Endometrial microvascular endothelial cells (primary cell): ENCODE data around the gene ZNF350. TPM values are rescaled to one million over a fixed set of nuclear protein-coding genes. Genes with fewer than 3 reads are reported as not detected.
"Not testable (repeated sequence)": the region's sequence is repeated elsewhere in the genome, so short reads cannot be mapped to it uniquely, and the experiment has no call there.

Experiments
- in situ Hi-C: cut with HindIII; loops from 2 replicates; pipeline ENCODE4 v1.10.0; 2017; ENCODE audit warnings: low sequenced_read_pairs, low pct_unique_long_range_greater_than_20kb; ENCODE audit errors: inconsistent ontology term
- total RNA-seq: library from RNA; depleted of rRNA; stranded (reverse); fragments of >200 nt; gene quantifications from one replicate; pipeline ENCODE4 v1.2.3, GENCODE V29; 2015; ENCODE audit errors: inconsistent ontology term

The ZNF350 gene
- total RNA-seq, 1 donor from 2014 or later = 16.4 TPM

DNA sequence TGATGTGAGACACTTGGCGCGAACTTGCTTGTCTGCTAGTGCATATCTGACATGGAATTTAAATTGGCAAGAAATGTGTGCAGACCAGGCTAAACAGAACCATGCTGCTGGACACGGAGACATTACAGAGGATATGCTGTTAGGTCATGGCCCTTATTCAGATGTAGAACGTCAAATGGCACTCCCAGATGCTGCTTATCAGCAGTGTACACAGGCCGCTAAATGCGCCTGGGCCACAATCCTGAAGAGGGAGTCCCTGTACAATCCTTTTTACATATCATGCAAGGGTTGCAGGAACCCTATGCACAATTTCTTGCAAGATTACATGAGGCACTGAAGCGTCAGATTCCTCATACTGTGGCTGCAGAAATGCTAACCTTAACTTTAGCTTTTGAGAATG lies 9.3 kb downstream of the ZNF350 start:
- in situ Hi-C loops = no loop called here

DNA sequence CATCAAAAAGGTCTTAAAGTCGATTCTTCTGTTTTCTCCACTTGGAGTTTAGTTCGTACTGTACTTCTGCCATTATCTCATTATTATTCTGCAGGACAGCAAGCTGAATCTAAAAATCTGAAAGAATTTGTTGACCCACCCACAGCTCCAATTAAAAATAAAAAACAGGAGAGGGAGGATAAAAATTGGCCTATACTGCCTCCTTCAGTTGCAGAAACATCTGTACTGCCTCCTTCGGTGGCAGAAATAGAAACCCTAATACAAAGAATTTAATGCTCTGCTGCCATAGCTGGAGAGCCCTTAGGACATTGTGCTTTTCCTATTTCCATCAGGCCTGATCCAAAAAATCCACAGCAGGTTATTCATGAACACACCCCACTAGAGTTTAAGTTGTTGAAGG lies 9.8 kb downstream of the ZNF350 start:
- in situ Hi-C loops = no loop called here

DNA sequence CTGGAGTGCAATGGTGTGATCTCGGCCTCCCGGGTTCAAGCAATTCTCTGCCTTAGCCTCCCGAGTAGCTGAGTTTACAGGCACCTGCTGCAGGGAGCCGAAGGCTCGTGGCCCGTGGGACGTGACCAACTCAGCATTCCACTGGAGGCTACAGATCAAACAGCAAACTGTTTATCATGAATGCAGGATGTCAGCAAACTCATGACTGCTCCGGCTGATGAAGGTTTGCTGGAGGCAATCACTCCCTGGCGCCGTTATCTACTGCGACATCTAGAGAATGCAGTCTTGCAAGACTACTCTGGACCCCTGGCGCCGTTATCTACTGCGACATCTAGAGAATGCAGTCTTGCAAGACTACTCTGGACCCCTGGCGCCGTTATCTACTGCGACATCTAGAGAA lies 10.9 kb downstream of the ZNF350 start:
- in situ Hi-C loops = not testable (repeated sequence)

DNA sequence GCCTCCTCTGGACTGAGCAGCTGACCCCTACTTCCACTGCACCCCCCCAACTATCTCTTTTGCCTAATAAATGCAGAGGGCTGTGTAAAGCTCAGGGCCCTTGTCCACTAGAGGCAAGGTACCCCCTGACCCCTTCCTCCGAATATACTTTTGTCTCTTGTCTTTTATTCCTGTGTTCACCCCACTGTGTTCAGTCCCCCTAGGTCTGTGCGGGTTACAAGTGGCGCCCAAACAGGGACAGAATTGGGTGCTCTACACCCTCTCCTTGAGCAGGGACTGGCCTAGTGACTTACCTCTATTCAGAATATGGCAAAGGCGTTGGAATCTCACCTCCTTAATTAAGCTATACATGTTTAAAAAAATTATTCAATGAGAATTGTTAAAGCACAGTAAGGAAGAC lies 15.0 kb downstream of the ZNF350 start:
- in situ Hi-C loops = no loop called here

DNA sequence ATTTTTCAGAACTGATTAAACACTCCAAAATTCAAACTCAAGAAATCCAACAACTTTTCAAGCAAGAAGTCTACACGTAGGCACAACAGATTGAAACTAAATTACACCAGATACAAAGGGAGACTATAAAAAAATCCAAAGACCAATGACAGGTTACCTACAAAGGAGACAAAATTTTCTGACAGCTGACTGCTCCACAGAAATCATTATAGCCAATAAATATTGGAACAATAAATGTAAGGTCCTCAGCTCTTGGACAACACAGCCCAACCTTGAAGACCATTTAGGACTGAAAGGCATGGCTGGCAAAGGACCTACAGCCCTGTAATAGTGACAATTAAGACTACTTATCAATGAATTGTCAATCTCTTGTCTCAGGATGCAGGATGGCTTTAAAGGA lies 15.9 kb downstream of the ZNF350 start:
- in situ Hi-C loops = no loop called here

DNA sequence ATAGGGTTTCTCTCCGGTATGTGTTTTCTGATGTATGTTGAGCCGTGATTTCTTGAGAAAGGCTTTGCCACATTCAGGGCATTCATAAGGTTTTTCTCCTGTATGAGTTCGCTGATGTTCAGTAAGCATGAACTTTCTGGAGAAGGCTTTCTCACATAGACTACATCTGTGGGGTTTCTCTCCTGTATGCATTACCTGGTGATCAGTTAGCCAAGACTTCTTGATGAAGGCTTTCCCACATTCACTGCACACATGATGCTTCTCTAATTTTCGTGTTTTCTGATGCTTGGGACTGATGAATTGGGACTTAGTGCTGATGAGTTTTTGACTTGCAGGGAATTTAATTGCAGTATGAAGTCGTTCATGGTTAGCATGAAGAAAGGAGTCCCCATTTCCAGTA lies 21.1 kb downstream of the ZNF350 start:
- in situ Hi-C loops = no loop called here

DNA sequence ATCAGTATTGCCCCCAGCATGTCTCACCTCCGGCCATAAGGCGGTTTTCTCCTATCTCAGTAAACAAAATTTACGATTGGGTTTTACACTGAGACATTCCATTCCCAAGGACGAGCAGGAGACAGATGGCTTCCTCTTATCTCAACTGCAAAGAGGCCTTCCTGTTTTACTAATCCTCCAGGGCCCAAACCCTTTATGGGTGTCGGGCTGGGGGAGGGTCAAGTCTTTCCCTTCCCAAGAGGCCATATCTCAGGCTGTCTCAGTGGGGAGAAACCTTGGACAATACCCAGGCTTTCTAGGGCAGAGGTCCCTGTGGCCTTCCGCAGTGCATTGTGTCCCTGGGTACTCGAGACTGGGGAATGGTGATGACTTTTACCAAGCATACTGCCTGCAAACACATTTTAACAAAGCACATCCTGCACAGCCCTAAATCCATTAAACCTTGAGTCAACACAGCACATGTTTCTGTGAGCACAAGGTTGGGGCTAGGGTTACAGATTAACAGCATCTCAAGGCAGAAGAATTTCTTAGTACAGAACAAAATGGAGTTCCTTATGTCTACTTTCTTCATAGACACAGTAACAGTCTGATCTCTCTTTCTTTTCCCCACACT lies 25.9 kb downstream of the ZNF350 start:
- in situ Hi-C loops = not testable (repeated sequence)

DNA sequence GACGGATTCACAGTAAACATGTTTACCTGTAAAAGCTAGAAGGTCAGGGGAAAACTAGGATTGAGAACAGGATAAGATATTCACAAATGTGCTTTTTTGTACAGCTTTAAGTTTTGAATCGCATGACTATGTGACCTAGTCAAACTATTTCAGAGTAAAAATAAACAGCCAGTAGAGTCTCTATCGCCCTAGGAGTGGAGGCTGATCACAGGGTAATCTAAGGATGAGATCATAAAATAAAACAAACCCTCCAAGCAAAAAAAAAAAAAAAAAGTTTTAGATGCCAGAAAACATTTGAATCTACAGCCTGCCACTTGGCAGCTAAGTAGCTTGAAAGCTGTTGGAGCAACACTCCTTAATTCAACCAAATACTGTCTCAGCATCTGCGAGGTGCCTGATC lies 26.8 kb downstream of the ZNF350 start:
- in situ Hi-C loops = no loop called here

DNA sequence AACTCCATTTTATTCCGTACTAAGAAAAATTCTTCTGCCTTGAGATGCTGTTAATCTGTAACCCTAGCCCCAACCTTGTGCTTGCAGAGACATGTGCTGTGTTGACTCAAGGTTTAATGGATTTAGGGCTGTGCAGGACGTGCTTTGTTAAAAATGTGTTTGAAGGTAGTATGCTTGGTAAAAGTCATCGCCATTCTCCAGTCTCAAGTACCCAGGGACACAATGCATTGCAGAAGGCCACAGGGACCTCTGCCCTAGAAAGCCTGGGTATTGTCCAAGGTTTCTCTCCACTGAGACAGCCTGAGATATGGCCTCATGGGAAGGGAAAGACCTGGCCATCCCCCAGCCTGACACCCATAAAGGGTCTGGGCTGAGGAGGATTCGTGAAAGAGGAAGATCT lies 28.8 kb downstream of the ZNF350 start:
- in situ Hi-C loops = not testable (repeated sequence)

DNA sequence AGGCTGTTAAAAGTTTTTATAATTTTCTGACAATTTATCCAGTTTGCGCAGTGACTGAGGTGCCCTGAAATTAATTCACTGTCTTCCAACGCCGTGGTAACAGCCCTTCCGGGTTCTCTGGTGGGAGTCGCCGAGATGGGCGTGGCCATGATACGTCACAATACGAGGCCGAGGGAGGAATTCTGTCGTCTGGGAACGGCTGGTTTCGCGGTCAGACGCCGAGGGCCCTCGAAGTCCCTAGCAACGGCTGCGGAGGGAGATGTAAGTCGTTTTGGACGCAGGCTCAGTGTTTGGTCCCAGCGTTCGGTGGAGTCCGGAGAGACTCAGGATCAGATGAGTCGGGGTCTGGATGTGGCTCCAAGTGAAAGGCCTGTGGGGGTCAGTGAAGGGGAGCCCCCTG lies 37.7 kb downstream of the ZNF350 start:
- in situ Hi-C loops = no loop called here

DNA sequence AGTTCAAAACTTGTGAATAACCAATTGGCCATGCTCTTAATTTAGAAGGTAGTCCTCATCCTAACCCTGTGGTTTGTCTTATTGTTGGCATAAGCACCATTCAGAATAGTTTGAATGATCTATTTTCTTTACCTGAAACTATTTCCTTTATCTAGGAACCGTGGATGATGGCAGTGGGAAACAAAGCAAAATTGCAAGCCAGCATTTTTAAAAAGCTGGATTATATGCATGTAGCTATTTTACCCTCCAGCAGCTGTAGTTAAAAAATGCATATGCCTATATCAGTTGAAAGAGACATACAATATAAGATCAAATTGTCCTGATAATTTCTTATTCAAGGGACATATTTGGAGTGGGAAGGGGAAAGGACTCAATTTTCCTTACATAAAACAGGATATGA lies 40.0 kb downstream of the ZNF350 start:
- in situ Hi-C loops = no loop called here

DNA sequence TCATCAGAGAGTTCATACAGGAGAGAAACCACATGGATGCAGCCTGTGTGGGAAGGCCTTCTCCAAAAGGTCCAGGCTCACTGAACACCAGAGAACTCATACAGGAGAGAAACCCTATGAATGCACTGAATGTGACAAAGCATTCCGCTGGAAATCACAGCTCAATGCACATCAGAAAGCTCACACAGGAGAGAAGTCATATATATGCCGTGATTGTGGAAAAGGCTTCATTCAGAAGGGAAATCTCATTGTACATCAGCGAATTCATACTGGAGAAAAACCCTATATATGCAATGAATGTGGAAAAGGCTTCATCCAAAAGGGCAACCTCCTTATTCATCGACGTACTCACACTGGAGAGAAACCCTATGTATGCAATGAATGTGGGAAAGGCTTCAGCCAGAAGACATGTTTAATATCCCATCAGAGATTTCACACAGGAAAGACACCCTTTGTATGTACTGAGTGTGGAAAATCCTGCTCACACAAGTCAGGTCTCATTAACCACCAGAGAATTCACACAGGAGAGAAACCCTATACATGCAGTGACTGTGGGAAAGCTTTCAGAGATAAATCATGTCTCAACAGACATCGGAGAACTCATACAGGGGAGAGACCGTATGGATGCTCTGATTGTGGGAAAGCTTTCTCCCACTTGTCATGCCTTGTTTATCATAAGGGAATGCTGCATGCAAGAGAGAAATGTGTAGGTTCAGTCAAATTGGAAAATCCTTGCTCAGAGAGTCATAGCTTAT lies 41.7 kb downstream of the ZNF350 start:
- in situ Hi-C loops = no loop called here

DNA sequence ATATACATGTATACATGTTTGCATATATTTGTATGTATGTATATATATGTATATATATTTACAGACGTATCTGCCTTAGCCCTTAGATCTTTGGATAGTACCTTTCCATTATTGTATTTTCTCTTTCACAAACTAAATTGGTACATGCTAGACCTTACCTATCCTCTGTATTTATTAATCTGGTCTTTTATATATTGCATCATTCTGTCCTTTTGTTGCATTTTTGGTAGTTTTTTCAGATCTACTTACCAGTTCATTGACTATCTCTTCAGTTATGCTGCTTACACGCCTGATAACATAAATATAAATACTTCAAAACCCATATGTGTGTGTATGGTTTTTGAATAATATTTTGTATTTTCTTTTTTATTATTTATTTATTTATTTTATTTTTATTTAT lies 47.7 kb downstream of the ZNF350 start:
- in situ Hi-C loops = no loop called here

DNA sequence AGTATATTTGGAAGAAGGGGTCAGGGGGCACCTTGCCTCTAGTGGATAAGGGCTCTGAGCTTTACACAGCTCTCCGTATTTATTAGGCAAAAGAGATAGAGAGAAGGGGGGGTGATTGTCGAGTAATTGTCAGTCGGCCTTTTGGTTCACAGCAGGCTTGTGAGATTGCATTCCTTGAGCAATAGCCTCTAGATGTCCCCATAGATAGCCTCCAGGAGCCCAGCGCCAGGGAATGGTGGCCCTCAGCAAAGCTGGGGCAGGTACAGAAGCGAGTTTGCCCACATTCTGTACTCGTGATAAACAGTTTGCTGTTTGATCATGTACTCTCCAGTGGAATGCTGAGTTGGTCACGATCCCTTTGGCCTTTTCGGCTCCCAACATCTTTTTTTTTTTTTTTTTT lies 54.7 kb downstream of the ZNF350 start:
- in situ Hi-C loops = no loop called here

DNA sequence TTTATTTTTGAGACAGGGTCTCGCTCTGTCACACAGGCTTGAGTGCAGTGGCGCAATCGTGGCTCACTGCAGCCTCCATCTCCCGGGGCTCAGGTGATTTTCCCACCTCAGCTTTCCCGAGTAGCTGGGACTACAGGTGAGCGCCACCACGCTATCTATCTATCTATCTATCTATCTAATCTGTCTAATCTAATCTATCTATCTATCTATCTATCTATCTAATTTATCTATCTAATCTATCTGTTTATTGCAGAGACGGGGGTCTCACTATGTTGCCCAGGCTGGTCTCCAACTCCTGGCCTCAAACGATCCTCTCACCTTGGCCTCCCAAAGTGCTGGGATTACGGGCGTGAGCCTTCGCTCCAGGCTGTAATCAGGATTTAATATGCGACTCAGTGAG lies 58.8 kb downstream of the ZNF350 start:
- in situ Hi-C loops = no loop called here

DNA sequence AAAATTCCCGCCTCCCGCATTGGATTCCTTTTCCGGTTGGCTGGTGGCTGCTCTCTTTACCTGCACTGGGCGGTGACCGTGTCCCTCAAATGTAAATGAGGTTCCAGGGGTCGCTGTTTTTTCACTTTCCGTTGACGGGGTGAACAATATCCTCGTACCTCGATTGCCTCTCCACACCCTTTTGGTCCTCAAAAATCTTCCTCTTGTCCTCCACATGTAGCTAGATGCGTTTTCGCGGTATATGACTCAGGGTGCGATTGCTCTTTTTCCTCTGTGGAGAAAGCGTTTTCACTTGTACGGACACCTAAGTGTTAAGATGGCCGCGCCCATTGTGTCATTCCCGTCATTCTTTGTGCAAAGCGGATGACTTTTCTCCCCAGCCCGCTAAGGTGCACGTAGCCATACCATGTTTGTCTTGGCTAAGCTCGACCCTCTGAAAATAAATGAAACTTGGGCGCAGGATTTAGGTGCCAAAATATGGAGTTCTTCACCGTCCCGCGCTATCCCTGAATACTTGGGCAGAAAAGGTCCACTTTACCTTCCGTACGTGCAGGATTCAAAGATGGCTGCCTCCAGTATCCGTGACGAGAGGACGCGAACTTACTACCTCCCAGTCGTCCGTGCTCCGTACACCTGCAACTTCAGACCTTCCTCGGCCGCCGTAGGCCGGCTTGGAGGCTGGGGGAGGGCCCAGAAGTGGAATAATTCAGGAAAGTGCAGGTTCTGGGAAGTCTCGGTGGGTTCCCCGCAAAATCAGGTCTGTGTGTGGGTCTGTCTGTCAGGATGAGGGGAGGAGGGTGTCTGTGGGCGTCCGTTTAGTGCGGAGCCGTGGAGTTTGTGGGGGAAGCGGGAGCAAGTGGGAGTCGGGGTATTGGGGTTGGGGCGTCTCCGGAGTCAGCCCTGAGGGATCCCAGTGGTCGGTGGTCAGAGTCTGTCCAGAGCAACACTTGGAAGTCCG lies 59.6 kb downstream of the ZNF350 start, which contains the start of gene ZNF613:
ZNF613 (plus strand) TSS at position 689 of the 958 bp plus-strand sequence. CDS start 8,749 bp downstream, outside the sequence.
- in situ Hi-C loops = no loop called here

DNA sequence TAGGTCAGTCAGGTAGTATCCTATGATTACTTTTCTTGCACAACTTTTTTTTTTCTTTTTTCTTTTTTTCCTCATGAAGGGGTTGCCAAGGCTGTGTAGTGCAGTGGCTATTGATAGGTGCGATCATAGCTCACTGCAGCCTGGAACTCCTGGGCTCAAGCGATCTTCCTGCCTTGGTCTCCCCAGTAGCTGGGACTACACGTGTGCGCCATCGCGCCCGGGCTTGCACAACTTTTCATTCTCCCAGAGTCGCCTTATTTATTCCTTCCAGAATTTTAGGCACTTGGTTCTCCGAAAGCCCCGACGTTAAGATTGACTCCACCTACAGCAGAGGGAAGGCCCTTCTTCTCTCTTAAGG lies 60.2 kb downstream of the ZNF350 start:
- in situ Hi-C loops = no loop called here

DNA sequence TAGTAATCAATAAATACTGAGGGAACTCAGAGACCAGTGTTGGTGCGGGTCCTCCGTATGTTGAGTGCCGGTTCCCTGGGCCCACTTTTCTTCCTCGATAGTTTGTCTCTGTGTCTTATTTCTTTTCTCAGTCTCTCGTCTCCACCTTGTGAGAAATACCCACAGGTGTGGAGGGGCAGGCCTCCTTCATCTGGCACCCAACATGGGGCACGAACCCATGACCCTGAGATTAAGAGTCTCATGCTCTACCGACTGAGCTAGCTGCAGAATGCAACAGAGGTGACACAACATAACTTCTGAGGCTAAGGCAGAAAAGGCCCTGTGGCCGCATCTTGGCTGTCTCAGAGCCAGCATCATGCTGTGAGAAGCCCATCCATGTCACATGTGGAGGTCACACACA lies 64.7 kb downstream of the ZNF350 start:
- in situ Hi-C loops = no loop called here

DNA sequence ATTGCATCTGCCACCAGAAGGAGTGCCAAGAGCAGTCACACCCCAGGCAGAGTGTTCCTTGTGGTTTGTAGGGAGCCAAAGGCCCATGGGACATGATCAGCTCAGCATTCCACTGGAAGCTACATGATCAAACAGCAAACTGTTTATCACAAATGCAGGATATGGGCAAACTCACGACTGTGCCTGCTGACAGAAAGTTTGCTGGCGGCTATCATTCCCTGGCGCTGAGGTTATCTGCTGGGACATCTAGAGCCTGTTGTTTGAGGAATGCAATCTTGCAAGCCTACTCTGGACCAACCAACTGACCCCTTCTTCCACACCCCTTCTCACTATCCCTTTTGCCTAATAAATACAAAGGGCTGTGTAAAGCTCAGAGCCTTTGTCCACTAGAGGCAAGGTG lies 67.0 kb downstream of the ZNF350 start:
- in situ Hi-C loops = no loop called here

DNA sequence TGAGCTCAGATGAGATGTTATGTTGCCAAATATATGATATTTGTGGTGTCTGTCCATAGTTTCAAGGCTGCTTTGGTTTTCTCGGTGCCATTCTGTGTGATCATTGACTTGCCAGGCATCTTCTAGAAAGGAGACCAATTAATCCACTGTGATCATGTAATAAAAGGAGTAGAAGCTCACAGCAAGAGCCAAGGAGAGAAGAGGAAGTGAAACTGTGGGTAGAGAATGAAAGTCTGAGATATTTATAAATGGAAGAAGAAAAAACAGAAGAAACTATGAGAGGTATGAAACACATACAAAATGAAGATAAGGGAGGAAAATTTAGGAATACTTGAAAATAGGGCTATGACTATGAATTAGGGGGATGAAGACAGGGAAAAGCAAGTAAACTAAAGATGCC lies 70.5 kb downstream of the ZNF350 start:
- in situ Hi-C loops = no loop called here
